Bladder microvascular endothelial cell (primary cell): ENCODE results near the gene VPS37B. TPM values are rescaled to one million over a fixed set of nuclear protein-coding genes. Genes with fewer than 3 reads are reported as not detected.

Experiments used
- total RNA-seq: library from RNA; depleted of rRNA; stranded (reverse); fragments of >200 nt; gene quantifications from 2 replicates; pipeline ENCODE4 v1.2.3, GENCODE V29; 2014

VPS37B gene
- 12.1 and 20.4 TPM in 2 replicates for total RNA-seq

GRCh38 chr12:122895704-122896636, at the start of gene VPS37B:
VPS37B (minus strand) TSS chr12:122896124; CDS start chr12:122896062, 62 bp downstream.

GRCh38 chr12:122834921-122835749, 60.8 kb downstream of the VPS37B start, which contains the start of gene HIP1R:
HIP1R (plus strand) TSS chr12:122835457; CDS start chr12:122835551, 94 bp downstream.

Other genes starting within 250 kb of the VPS37B start
- gene HCAR2, start 192.8 kb downstream of the VPS37B start, total RNA-seq, result not detected in 2 replicates
- gene HCAR3, start 179.3 kb downstream of the VPS37B start, total RNA-seq, result not detected in 2 replicates
- gene HCAR1, start 165.3 kb downstream of the VPS37B start, total RNA-seq, result under 0.01 TPM in 1 of 2 replicates, not detected in the other
- gene DENR, start 143.3 kb downstream of the VPS37B start, total RNA-seq, result 20.9 and 33.1 TPM in 2 replicates
- 0.31 and 0.32 TPM in 2 replicates for gene CCDC62, start 121.6 kb downstream of the VPS37B start, total RNA-seq
- gene HIP1R, start 60.7 kb downstream of the VPS37B start, total RNA-seq, result 140 and 161 TPM in 2 replicates
- gene ABCB9, start 70.3 kb upstream of the VPS37B start, total RNA-seq, result 9.1 and 12.8 TPM in 2 replicates
- 7.9 and 11.8 TPM in 2 replicates for gene OGFOD2, start 79.1 kb upstream of the VPS37B start, total RNA-seq
- gene ARL6IP4, start 84.6 kb upstream of the VPS37B start, total RNA-seq, result 210 and 234 TPM in 2 replicates